D721Med (cell line): ENCODE results near the gene KANSL1.

ENCODE experiments used
- DNase-seq: peaks from one replicate; pipeline ENCODE4 v3.0.0; 2011; ENCODE audit warnings: low spot score; ENCODE audit not compliant: insufficient read length
- FAIRE-seq: peaks from 2 replicates; lab custom pipeline; 2011; peaks lifted over from hg19 to GRCh38; lab: Jason Lieb, UNC
- TF ChIP-seq, protein P1 (sequence below): IDR thresholded peaks from 2 replicates; pipeline ENCODE4 v1.5.1; 2012; ENCODE audit warnings: mild to moderate bottlenecking, control low read depth; ENCODE audit not compliant: insufficient read depth; ENCODE audit errors: missing control alignments

Gene KANSL1

DNA sequence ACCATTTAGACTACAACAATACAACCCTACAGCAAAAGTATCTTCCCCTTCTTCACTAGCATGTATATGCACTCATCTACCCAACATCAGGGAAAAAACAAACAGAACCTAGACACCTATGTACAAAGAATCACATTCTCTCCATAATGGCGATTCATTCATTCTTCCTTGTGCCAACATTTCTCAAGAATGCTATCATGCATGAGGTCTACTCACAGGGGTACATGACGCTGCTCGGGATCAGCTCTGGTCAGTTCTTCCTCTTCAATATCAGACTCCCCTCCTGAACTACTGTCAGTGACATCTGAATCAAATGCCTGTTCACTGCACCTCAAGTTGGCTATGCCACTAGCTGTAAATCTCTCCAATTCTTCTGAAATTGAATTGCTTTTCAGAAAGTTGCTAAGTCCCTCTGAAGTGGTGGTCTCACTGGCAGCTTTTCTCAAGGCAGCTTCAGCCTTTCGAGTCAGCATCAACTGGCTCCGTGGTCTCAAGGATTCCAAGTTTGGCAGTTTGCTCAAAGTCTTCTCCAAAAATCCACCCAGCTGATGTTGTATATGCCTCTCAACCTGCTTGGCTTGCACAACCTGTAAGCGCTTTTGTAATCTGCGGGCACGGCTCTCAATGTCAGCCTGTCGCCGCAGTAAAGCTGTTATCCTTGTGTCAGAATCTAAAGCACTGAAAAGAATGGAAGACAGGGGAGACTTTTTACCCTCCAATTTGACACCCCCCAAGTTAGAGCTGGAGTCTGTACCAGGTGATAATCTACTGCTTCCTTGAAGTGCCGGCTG, 22.4 kb downstream of the KANSL1 start:
- FAIRE-seq, result no peak
- DNase-seq, result no peak

GRCh38 chr17:46169913-46170638, 23.2 kb downstream of the KANSL1 start:
- TF ChIP-seq, protein P1, sequence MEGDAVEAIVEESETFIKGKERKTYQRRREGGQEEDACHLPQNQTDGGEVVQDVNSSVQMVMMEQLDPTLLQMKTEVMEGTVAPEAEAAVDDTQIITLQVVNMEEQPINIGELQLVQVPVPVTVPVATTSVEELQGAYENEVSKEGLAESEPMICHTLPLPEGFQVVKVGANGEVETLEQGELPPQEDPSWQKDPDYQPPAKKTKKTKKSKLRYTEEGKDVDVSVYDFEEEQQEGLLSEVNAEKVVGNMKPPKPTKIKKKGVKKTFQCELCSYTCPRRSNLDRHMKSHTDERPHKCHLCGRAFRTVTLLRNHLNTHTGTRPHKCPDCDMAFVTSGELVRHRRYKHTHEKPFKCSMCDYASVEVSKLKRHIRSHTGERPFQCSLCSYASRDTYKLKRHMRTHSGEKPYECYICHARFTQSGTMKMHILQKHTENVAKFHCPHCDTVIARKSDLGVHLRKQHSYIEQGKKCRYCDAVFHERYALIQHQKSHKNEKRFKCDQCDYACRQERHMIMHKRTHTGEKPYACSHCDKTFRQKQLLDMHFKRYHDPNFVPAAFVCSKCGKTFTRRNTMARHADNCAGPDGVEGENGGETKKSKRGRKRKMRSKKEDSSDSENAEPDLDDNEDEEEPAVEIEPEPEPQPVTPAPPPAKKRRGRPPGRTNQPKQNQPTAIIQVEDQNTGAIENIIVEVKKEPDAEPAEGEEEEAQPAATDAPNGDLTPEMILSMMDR, result no peak
- DNase-seq, result no peak
- FAIRE-seq, result no peak

More for the DNA sequence above, 22.4 kb downstream of the KANSL1 start:
- TF ChIP-seq, protein P1, result no peak

- DNase-seq (no peak), FAIRE-seq (no peak)
- TF ChIP-seq, protein P1, result no peak
Measured at GRCh38 chr17:46167826-46168569, 25.2 kb downstream of the KANSL1 start.

GRCh38 chr17:46167267-46167666, 26.0 kb downstream of the KANSL1 start:
- FAIRE-seq (no peak), DNase-seq (no peak)
- TF ChIP-seq, protein P1, result no peak

DNA sequence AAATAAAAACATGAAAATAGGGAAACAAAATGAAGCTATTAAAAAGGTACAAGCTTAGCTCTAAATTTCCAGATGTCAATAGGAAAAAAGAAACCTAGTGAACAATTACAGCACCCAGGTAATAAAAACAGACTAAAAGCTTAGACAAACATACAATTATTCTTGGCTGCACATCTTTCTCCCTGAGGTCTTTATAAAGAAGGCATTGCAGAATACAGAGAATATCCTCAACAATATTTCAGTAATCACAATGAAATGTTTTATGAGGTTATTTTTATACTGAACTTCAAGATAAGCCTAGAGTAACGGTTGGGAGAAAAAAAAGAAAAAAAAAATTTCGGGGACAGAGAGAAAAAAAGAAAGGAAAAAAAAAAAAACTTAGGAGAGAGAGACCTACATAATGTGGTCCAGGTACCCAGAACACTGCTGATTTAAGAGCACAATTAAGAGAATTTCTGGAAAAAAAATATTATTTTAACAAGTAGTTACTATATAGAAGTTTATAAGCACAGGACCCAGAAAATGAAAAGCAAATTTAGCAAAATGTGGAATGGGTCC, 26.5 kb downstream of the KANSL1 start:
- TF ChIP-seq, protein P1, result no peak
- no peak for FAIRE-seq
- DNase-seq, result no peak

- DNase-seq (no peak), FAIRE-seq (no peak)
- TF ChIP-seq, protein P1, result no peak
Measured at GRCh38 chr17:46163929-46164594, 29.2 kb downstream of the KANSL1 start.
